GM18498 (cell line): ENCODE data around the gene PFAS.

Source experiments
- ATAC-seq: cut with Tn5 transposase; IDR thresholded peaks from one replicate; pipeline ENCODE4 v1.9.1; 2021; ENCODE audit warnings: mild to moderate bottlenecking, moderate library complexity; ENCODE audit not compliant: unreplicated experiment

Gene PFAS

DNA sequence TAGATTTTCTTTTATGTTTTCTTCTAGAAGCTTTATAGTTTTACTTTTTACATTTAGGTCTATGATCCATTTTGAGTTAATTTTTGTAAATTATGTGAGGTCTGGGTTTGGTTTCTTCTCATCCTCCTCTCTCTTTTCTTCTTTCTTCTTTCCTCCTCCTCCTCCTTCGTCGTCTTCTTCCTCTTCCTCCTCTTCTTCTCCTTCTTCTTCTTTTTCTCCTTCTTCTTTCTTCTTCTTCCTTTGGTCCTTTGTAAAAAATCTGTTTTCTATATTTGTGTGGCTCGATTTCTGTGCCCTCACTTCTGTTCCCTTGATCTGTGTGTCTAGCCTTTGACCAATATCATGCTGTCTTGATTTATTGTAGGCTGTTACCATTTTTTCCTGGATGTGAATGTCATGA, 51.1 kb downstream of the PFAS start:
- ATAC-seq = no peak

DNA sequence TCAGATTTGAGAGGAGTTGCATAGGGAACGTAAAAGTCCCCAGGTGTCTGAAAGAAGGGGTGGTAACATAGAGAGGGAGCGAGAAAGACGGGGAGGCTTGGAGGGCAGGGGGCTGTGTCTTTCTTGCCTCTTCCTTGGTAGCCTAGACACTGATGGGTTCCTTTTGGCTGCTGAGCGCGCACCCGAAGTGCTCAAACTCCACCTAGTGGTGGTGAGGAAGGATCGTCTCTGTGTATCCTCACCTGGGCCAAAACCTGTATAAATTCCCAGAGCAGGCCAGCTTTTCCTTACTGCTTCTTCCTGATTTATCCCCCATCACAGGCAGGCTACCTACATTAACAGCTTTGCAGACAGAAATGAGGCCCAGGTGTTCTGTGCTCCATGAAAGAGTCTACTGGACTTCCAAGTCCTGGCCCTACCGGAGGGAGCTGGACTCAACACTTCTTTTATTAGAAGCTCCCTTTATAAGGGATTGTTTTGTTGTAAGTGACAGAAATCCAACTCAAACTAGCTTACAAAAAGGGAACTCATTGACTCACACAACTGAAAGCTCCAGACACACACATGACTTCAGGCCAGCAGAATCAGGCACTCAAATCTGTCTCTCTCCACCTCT, 51.6 kb downstream of the PFAS start:
- ATAC-seq = no peak

DNA sequence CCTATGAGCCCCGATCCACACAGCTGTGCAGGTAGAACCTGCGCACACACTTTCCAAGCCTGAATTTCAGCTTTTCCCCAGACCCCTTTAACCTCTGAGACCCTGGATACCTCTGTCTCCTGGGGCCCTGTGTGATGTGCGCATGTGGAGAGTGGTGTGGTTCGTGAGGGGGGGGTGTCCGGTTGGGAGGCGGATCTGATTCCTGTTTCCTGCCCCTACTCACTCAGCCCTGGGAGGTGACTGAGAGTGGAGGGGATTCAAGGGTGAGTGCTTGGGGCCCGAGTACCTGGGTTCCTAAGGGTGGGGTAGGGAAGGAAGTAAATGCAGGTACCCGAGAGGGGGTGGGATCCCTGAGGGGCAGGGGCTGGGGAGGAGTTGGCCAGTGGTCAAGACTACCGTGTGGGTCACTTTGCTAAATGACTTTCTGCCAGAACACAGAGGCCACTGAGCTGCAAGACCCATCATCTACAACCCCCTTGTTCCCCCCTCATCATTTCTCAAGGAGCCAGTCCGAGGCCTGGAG, 61.6 kb downstream of the PFAS start:
- ATAC-seq = no peak

DNA sequence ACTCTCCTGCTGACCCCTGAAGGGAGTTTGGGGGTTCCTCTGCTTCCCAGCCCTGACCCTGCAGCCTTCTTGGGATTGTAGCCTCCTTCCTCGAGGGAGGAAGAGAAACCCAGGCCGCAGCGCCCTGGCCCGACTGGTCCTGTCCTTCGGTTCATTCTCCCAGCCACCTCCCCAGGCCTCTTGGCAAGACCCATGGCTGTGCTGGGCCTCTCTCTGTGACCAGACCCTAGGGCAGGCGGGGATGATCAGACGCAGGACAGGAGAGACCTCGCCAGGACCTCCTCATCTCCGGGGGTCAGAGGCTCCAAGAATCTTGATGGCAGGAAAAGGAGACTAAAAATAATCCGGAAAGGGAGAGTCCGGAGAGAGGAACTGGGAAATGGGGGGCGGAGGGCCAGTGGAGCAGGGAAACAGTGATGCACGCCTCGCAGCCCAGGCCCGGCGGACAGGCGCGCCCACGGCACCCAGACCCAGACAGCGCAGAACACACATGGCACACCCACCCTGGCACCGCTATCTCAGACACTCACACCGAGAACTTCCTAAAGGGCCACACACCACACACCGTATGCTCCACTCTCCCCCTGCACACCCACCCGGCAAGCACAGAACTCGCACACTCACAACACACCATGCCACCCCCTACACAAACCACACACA, 62.2 kb downstream of the PFAS start:
- no peak for ATAC-seq

DNA sequence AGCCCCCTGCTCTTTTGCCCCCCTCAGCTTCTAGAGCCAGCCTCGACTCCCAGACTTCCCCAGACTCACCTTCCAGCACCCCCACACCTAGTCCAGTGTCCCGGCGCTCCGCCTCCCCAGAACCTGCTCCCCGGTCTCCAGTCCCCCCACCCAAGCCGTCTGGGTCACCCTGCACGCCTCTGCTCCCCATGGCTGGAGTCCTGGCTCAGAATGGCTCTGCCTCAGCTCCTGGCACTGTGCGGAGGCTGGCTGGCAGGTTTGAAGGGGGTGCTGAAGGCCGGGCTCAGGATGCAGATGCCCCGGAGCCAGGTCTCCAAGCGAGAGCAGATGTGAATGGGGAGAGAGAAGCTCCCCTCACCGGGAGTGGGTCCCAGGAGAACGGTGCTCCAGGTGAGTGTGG, 63.2 kb downstream of the PFAS start:
- ATAC-seq = no peak

DNA sequence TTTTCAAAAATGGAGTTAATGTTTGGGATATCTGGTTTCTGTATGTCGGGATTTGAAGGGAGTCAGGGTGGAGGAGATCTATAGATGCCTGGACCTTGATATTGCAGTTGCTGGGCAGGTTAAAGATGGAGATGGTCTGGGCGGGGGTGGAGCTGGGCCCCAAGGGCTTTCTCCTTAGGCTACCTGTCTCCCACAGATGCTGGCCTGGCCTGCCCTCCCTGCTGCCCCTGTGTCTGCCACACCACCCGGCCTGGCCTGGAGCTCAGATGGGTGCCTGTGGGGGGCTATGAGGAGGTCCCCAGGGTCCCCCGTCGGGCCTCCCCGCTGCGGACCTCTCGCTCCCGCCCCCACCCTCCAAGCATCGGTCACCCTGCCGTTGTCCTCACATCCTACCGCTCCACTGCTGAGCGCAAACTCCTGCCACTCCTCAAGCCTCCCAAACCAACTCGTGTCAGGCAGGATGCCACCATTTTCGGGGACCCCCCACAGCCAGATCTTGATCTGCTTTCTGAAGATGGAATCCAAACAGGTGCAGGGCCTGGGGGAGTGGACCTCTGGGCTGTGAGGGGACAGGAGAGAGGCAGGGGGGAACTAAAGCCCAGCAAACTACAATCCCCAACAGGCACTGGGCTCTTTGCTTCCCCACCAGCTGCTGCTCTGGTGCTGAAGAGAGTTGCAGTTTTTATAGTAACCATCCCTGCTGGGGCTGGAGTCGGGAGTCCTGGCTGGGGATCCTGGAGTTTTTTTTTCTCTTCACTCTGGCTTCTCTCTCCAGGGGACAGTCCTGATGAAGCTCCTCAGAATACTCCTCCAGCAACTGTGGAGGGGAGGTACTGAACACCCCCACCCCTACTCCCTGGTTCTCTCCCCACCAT, 63.9 kb downstream of the PFAS start:
- ATAC-seq = no peak

DNA sequence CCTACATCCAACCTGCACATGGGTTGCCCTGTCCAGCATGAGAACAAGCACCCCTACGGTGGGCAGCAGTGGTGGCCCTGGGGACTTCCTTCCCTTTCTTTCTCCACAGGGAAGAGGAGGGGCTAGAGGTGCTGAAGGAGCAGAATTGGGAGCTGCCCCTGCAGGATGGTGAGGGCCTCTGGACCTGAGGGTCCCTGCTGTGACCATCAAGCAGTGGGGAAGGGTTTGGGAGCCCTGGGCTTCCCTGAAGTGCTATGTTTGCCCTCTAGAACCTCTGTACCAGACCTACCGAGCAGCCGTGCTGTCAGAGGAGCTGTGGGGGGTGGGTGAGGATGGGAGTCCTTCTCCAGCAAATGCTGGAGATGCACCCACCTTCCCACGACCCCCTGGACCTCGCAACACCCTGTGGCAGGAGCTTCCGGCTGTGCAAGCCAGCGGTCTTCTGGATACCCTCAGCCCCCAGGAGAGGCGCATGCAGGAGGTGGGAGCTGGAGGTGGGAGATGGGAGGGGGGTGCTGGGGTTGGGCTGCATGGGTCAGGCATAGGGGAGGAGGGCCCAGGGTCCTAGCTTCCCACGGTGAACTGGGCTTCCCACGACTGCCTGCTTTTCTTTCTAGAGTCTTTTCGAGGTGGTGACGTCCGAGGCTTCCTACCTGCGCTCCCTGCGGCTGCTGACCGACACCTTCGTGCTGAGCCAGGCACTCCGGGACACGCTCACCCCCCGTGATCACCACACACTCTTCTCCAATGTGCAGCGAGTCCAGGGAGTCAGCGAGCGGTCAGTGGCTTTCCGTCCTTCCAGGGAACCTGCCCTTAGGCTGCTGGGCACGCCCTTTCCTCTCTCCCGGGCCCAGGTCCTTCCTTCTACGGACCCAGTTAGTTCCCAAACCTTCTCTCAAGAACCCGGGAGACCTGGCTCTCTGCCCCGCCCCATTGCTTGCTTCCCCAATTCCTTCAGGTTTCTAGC, 66.0 kb downstream of the PFAS start:
- ATAC-seq = no peak

DNA sequence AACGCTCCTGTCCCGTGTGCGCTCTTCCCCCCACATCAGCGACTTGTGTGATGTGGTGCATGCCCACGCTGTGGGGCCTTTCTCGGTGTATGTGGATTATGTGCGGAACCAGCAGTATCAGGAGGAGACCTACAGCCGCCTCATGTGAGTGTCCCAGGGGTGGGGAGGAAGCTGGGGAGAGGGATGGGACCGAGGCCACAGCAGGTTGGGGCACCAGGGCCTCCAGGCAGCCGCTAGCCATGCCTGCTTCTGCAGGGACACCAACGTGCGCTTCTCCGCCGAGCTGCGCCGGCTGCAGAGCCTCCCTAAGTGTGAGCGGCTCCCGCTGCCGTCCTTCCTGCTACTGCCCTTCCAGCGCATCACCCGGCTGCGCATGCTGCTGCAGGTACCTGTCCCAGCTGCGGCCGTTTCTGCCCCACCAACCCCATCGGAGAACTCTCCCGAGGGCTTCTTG, 66.7 kb downstream of the PFAS start:
- ATAC-seq = no peak

DNA sequence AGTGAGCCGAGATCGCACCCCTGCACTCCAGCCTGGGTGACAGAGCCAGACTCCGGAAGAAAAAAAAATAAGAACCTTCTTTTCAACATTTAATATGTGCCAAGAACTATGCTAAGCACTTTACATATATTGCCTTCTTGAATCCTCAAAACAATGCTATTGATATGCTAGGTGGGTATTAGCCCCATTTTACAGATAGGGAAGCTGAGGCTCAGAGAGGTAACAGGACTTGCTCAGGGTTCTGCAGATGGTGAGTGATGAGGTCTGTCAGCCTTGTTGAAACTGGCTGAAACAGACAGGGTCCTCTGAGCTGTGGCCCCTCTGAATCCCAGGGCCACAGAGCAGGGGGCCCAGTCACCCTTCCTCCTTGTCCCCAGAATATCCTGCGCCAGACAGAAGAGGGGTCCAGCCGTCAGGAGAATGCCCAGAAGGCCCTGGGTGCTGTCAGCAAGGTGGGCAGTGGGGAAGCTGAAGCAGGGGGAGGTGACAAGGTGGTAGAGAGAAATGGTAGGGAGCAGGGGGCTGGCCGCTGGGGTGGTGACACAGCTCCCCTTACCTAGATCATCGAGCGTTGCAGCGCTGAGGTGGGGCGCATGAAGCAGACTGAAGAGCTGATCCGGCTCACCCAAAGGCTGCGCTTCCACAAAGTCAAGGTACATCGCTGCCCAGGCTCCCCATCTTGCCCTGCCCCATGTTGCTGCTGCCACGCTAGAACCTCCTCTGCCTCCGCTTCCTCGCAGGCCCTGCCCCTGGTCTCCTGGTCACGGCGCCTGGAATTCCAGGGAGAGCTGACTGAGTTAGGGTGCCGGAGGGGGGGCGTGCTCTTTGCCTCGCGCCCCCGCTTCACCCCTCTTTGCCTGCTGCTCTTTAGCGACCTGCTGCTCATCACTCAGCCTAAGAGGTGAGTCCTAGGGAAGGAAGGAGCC, 69.2 kb downstream of the PFAS start:
- ATAC-seq = no peak
